Left hindlimb (tissue), 1 donor: ENCODE measurements around the gene FNBP1.
"Not testable (repeated sequence)": the region's sequence is repeated elsewhere in the genome, so short reads cannot be mapped to it uniquely, and the experiment has no call there.

Source experiments
- DNase-seq: peaks from one replicate; pipeline ENCODE4 v3.0.0-alpha.2; 2018

The FNBP1 gene

GRCh38 chr9:129946246-129946995, 96.6 kb downstream of the FNBP1 start:
- no peak for DNase-seq

- no peak for DNase-seq
Observed at GRCh38 chr9:129945314-129945713, 97.7 kb downstream of the FNBP1 start.

GRCh38 chr9:129944506-129945116, 98.4 kb downstream of the FNBP1 start:
- DNase-seq = no peak

- no peak for DNase-seq
Observed at GRCh38 chr9:129939431-129939830, 103.6 kb downstream of the FNBP1 start.

GRCh38 chr9:129938291-129938979, 104.6 kb downstream of the FNBP1 start:
- DNase-seq = no peak

GRCh38 chr9:129937879-129938278, 105.1 kb downstream of the FNBP1 start:
- not testable (repeated sequence) for DNase-seq

- no peak for DNase-seq
Observed at GRCh38 chr9:129936222-129936621, 106.8 kb downstream of the FNBP1 start.

GRCh38 chr9:129934780-129935179, 108.2 kb downstream of the FNBP1 start:
- DNase-seq = no peak

GRCh38 chr9:129934041-129934591, 108.9 kb downstream of the FNBP1 start:
- DNase-seq = no peak

GRCh38 chr9:129933185-129934040, 109.6 kb downstream of the FNBP1 start:
- DNase-seq = no peak

GRCh38 chr9:129932303-129933151, 110.5 kb downstream of the FNBP1 start:
- no peak for DNase-seq

- no peak for DNase-seq
Observed at GRCh38 chr9:129930743-129931142, 112.2 kb downstream of the FNBP1 start.

- DNase-seq = no peak
Observed at GRCh38 chr9:129929496-129930125, 113.4 kb downstream of the FNBP1 start.

- no peak for DNase-seq
Observed at GRCh38 chr9:129923589-129923988, 119.4 kb downstream of the FNBP1 start.

GRCh38 chr9:129921905-129922304, 121.1 kb downstream of the FNBP1 start:
- DNase-seq = no peak

GRCh38 chr9:129919841-129920240, 123.1 kb downstream of the FNBP1 start:
- DNase-seq = no peak

GRCh38 chr9:129919277-129919676, 123.7 kb downstream of the FNBP1 start:
- no peak for DNase-seq

- no peak for DNase-seq
Observed at GRCh38 chr9:129918296-129918950, 124.6 kb downstream of the FNBP1 start.

GRCh38 chr9:129916707-129917106, 126.3 kb downstream of the FNBP1 start:
- no peak for DNase-seq

GRCh38 chr9:129914051-129914450, 128.9 kb downstream of the FNBP1 start:
- DNase-seq = no peak
